WTC11 (cell line): Measurements from ENCODE around the gene CADM1.

Source experiments
- ATF1 ChIP-seq: sonication (generic); formaldehyde crosslinking; IDR thresholded peaks from 2 replicates; pipeline ENCODE4 v1.8.1; 2023; ENCODE audit warnings: mild to moderate bottlenecking, moderate library complexity, missing genetic modification reagents
- CREB1 ChIP-seq: sonication (generic); formaldehyde crosslinking; IDR thresholded peaks from 2 replicates; pipeline ENCODE4 v1.8.0; 2023; ENCODE audit warnings: mild to moderate bottlenecking, missing genetic modification reagents
- FOXK1 ChIP-seq: sonication (generic); formaldehyde crosslinking; IDR thresholded peaks from 2 replicates; pipeline ENCODE4 v1.8.0; 2022; ENCODE audit warnings: mild to moderate bottlenecking, moderate library complexity, missing genetic modification reagents
- NFE2L1 ChIP-seq: sonication (generic); formaldehyde crosslinking; IDR thresholded peaks from 2 replicates; pipeline ENCODE4 v1.8.1; 2023; ENCODE audit warnings: missing genetic modification reagents
- NR1H2 ChIP-seq: sonication (generic); formaldehyde crosslinking; IDR thresholded peaks from 2 replicates; pipeline ENCODE4 v1.9.0; 2021; ENCODE audit warnings: mild to moderate bottlenecking, moderate library complexity, missing genetic modification reagents
- NR2C2 ChIP-seq: sonication (generic); formaldehyde crosslinking; IDR thresholded peaks from 2 replicates; pipeline ENCODE4 v1.8.0; 2022; ENCODE audit warnings: mild to moderate bottlenecking, missing genetic modification reagents
- SP1 ChIP-seq: sonication (generic); formaldehyde crosslinking; conservative IDR thresholded peaks from 2 replicates; pipeline ENCODE4 v1.8.1; 2022; ENCODE audit warnings: missing genetic modification reagents
- TF ChIP-seq, protein P1 (sequence below): fragments of 200-600 bp; IDR thresholded peaks from 2 replicates; pipeline ENCODE4 v1.8.0; 2022; ENCODE audit warnings: antibody characterized with exemption
- TF ChIP-seq, protein P2 (sequence below): sonication (generic); formaldehyde crosslinking; IDR thresholded peaks from 2 replicates; pipeline ENCODE4 v1.8.1; 2023; ENCODE audit warnings: mild to moderate bottlenecking, missing genetic modification reagents, moderate library complexity
- TF ChIP-seq, protein P3 (sequence below): sonication (generic); formaldehyde crosslinking; IDR thresholded peaks from 2 replicates; pipeline ENCODE4 v1.8.0; 2022; ENCODE audit warnings: mild to moderate bottlenecking, missing genetic modification reagents

DNA sequence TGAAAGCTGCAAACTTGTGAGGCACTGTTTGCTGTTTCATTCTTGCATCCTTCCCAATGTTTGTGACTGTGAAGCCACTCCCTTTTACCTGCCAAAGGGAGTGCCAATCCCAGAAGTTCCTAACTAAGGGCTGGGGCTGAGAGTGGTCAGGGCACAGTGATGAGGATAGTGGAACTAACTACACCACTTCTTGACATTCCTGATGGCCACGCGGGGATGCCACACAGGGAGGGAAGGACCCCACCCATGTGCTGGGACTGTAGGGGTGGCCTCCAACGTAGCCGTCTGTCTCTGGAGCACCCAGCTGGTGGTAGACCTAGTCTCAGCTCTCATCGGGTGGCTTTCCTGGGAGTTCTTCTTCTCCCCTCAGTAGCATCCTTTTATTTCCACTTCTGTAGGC lies 335.5 kb downstream of the CADM1 start:
- TF ChIP-seq, protein P1, sequence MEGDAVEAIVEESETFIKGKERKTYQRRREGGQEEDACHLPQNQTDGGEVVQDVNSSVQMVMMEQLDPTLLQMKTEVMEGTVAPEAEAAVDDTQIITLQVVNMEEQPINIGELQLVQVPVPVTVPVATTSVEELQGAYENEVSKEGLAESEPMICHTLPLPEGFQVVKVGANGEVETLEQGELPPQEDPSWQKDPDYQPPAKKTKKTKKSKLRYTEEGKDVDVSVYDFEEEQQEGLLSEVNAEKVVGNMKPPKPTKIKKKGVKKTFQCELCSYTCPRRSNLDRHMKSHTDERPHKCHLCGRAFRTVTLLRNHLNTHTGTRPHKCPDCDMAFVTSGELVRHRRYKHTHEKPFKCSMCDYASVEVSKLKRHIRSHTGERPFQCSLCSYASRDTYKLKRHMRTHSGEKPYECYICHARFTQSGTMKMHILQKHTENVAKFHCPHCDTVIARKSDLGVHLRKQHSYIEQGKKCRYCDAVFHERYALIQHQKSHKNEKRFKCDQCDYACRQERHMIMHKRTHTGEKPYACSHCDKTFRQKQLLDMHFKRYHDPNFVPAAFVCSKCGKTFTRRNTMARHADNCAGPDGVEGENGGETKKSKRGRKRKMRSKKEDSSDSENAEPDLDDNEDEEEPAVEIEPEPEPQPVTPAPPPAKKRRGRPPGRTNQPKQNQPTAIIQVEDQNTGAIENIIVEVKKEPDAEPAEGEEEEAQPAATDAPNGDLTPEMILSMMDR, result no peak
- TF ChIP-seq SP1 (CRISPR knock-in tag) (no peak), FOXK1 (CRISPR knock-in tag) (no peak), NR1H2 (CRISPR knock-in tag) (no peak), CREB1 (CRISPR knock-in tag) (no peak), NR2C2 (CRISPR knock-in tag) (no peak), NFE2L1 (no peak), ATF1 (no peak)
- TF ChIP-seq, protein P2, sequence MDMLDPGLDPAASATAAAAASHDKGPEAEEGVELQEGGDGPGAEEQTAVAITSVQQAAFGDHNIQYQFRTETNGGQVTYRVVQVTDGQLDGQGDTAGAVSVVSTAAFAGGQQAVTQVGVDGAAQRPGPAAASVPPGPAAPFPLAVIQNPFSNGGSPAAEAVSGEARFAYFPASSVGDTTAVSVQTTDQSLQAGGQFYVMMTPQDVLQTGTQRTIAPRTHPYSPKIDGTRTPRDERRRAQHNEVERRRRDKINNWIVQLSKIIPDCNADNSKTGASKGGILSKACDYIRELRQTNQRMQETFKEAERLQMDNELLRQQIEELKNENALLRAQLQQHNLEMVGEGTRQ (CRISPR knock-in tag), result no peak
- TF ChIP-seq, protein P3, sequence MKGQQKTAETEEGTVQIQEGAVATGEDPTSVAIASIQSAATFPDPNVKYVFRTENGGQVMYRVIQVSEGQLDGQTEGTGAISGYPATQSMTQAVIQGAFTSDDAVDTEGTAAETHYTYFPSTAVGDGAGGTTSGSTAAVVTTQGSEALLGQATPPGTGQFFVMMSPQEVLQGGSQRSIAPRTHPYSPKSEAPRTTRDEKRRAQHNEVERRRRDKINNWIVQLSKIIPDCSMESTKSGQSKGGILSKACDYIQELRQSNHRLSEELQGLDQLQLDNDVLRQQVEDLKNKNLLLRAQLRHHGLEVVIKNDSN (CRISPR knock-in tag), result no peak
